Hematopoietic multipotent progenitor cell treated with erythropoietin and hydrocortisone succinate and interleukin-3 and kit ligand, for 15 days (in vitro differentiated cells): Measurements from ENCODE around the gene C8G.

Source experiments
- DNase-seq: peaks from one replicate; pipeline ENCODE4 v3.0.0-alpha.2; 2015; ENCODE audit warnings: low spot score

C8G gene

DNA sequence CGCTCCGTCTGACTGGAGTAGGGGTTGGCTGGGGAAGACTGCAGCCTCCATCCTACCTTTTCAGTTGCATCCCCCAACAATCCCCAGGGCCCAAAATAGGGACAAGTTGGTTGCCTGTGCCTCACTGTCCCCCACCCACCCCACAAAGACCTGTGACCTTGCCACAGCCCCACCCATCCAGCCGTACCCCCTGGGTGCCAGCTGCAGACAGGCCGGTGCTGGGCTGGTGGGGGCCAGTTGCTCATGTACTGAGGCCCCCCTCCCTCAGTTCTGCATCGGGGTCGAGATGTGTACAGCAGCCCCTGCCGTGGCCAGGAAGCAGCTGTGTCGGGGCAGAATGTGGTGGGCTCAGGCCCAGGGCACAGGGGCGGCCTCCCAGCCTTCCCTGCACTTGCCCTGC lies 38.1 kb downstream of the C8G start:
- no peak for DNase-seq

DNA sequence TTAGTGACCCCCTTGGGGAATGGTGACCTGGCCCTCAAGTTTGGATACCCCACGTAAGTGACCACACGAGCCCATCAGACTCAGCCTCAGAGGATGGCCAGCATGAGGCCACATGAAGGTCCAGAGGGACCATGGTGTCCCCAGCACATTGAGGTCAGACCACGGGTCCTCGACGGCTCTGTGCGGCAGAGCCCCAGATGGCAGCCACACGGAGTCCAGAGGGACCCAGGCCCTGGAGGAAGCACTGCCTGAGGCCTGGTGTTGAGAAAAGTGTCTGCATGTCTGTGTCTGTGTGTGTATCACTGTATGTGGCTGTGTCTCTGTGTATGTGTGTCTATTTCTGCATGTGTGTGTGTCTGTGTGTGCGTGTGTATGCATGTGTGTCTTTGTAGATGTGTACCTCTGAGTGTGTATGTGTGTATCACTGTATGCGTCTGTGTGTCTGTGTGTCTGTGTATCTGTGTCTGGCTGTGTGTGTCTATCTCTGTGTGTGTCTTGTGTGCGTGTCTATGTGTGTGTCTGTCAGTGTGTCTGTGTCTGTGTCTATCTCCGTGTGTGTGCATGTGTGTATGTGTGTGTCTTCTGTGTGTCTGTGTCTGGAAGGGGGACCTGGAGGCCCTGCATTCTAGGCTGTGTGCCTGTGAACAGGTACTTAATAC lies 38.7 kb downstream of the C8G start:
- DNase-seq = no peak

DNA sequence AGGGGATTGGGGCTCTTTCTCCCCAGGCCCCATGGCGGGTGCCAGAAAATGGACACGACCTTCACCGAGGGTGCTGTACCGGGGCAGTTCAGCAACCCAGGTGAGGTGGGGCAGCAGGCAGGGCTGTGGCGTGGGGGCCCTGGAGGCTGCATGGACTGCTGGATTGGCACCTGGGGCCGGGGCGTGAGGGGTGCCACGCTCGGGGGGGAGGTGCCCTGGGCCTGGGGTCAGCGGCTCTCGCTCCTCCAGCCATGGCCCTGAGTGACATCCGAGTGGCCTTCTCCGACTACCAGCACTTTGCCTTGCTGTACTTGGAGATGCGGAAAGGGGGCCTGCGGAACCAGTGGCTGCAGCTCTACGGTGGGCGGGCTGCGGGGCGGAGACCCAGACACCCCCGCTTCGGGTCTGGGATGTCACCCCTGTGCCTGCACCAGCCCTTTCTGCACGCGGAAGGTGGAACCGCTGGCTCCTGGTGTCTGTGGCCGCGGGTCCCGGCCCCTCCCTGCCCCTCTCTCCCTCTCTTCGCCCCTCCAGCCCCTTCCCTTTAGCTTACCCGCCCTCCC lies 39.5 kb downstream of the C8G start:
- DNase-seq = no peak

DNA sequence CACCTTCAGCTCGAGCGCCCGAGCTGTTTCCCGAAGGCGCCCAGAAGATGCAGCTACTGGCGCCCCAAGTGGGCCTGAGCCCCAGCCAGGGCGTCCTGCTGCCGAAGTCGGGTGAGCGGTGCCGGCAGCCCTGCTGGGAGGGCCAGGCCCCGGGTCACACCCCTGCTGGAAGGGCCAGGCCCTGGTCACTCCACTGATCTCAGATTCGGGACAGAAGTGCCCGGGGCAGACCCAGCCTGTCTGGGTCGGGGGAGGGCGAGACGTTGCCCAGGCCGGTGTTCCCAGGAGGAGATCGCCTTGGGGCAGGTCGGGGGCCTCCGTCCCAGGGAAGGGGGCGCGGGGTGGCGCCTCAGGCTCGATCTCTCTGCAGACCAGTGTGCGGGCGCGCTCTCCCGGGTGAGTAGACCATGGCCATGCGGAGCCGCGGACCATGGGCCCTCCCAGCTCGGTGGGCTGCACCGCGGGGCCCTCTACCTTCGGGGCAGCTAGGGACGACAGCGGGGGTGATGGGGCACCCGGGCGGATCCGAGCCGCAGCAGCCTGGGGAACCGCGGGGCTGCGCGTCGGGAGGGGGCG lies 40.1 kb downstream of the C8G start:
- DNase-seq = no peak

DNA sequence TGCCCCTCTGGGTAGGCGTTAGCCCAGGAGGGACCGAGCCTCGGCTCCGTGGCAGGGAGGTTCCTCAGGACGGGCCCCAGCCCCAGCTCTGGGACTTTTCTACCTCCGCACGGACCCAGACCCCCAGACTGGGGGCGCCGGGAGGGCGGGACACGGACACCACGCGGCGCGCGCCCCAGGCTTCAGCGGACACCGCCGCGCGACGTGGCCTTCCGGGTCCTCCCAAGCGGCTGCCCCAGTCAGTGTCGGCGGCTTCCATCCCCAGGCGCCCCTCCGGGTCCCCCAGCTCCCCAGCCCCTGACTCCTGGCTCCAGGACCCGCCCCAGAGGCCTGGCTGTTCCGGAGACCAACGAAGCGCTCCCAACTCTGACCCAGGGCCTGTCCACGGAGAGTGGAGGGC lies 40.8 kb downstream of the C8G start:
- no peak for DNase-seq

DNA sequence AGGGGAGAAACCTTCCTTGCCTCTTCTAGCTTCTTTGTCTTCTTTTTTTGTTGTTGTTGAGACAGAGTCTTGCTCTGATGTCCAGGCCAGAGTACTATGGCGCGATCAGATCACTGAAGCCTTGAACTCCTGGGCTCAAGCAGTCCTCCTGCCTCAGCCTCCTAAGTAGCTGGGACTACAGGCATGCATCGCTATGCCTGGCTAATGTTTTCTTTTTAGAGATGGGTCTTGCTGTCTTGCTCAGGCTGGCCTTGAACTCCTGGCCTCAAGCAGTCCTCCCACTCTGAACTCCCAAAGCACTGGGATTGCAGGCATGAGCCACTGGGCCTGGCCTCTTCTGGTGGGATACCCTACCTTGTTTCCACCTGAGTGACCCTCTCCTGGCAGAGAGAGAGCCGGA lies 43.8 kb downstream of the C8G start:
- no peak for DNase-seq

DNA sequence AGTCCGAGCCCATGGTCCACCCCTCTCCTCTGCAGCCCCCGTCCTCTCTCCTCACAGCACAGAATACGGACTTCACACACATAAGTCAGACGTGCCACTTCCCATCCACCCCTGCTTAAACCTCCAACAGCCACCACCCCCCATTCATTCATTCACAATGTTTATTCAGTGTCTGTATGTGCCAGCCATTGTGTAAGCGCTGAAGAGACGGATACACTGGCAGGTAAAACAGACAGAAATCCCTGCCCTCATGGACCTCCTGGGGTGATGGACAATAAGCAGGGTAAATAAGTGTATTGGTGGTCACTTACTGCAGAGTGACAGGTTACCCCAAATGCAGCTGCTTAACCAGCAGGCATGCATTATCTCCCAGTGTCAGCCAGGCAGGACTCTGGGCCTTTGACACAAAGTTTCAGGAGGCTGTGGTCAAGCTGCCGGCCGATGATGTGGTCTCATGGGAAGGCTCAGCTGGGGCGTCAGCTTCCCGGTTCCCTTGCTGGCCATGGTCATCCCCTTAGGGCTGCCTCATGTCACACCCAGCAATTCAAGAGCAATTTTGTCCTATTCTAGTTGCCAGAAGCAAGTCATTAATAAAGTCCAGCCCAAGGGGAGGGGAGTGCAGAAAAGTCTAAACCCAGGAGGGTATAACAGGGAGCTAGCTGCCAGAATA lies 45.3 kb downstream of the C8G start:
- no peak for DNase-seq

DNA sequence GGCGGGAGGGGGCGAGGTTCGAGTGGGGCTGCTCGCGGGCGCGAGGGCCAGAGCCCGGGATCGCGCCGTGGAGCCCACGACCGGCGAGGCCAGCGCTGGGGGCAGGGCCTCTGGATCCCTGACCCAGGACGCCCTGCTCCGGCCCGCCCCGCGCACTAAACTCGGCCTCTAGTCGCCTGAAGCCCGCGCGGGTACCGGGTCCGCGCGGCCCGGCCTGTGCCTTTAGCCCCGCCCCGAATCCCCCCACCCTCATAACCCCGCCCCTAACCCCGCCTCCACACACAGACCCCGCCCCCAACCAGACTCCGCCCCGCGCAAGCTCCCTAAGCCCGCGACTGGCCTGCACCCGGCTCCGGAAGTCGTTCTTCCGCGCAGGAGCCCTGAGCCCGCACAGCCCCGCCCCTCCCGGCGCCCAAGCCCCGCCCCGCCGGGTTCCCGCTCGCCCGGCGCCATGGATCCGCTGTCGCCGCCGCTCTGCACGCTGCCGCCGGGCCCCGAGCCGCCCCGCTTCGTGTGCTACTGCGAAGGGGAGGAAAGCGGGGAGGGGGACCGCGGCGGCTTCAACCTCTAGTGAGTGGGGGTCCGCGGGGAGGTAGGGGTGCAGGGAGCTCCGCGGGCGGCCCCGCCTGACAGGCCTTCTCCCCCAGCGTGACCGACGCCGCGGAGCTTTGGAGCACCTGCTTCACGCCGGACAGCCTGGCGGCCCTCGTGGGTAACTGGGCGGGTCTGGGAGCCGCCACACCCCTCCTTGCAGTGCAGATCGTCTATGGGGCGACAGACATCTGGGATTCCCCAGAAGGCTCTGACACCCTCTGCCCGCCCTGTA lies 47.2 kb downstream of the C8G start, which contains the start of gene PAXX:
PAXX (plus strand) TSS at position 430 of the 826 bp plus-strand sequence; CDS start at position 452, 22 bp downstream.
- DNase-seq = peak; percentile 88

DNA sequence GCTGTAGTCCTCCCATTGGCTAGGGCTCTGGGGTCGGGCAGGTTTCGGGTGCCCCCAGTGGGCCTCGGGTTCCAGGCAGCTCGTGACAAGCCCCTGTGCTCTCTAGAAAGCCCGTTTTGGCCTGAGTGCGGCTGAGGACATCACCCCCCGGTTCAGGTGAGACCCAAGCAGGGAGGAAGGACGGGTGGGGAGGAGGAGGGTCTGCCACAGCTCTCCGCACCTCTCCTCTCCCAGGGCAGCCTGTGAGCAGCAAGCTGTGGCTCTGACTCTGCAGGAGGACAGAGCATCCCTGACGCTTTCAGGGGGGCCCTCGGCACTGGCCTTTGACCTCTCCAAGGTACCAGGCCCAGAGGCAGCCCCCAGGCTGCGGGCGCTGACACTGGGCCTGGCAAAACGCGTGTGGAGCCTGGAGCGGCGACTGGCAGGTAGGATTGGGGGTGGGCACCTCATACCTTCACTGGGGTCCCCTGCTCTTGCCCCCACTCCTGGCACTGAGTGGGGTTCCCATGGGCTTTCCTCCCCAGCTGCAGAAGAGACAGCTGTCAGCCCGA lies 47.9 kb downstream of the C8G start:
- no peak for DNase-seq

DNA sequence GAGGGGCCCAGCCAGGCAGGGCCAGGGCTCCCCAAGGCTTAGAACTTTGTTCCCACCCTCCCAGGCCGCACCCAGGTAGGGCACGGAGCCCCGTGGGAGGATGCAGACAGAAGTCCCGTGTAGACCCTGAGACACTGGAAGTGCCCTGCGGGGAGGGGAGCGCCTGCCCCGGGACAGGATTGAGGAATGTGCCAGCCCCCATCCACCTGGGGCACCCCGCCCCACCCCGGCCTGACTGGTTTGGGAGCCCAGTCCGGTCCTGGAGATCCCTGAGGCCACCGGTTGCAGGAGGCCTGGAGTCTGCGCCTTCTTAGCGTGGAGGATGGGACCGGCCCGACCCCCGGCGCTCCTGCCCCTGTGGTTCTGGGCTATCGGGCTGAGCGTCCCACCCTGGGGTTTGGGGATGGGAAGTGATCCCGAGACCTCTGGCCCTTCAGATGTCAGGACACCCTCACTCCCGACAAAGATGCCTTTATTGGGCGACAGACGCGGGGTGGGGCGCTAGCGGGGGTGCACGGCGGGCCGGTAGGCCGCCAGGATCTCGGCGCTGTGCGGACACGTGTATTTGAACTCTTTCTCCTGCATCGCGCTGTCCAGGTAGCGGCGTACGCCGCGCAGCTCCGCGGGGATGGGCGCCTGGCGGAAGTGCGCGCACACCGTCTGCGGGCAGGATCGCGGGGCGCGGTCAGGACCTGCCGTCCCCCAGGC lies 49.3 kb downstream of the C8G start:
- DNase-seq = no peak

DNA sequence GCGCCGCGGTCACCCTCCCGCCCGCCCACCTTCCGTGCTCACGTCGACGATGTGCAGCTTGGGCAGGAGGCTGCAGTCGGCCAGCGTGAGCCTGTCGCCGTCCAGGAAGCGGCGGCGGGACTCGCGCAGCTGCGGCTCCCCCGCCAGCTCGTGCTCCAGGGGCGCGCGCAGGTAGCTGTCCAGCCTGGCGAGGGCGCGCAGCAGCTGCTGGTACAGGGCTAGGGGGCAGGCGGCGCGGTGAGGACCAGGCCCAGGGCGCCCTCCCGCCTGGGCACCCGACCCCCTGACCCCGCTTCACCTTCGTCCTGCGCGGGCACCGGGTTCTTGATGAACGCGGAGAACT lies 49.8 kb downstream of the C8G start:
- no peak for DNase-seq

DNA sequence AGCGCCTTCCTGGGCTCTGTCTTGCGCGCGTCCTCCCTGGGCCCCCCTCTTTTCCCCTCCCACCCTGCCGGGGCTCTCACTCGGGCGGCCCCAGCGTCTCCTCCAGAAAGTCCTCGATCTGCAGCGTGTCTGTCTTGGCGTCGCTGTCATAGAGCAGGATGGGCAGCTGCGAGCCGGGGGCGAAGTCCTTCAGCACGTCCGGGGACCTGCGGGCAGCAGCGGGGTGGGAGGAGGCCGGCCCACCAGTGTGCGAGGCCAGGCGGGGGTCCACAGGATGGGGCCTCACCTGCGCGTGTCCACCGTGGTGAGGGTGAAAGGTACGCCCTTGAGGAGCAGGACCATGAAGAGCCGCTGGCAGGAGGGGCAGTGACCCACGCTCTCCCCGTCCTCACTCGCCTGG lies 50.3 kb downstream of the C8G start:
- DNase-seq = no peak

DNA sequence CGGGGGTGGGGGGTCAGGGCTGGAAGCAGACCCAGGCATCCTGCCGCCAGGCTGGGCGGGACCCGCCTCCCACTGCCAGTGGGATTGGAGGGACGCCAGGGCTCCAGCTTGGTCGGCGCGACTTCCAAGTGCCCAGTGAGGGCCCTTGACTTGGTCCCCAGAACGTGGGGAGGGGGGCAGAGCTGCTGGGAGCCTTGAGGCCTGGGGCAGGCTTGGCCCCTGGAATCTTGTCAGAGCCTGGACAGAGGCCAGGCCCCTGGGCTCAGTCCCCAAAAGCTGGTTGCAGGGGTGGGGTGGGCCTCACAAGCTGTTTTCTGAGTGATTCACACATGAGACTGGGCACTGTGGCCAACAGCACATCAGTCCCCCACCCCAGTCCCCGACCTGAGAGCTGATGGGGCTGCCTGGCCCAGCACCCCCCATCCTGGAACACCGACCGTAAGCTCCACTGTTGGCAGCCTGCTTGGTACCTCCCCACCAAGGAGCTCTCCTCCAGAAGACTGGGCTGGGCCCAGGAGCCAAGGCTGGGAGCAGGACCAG lies 50.8 kb downstream of the C8G start:
- DNase-seq = no peak
